Activated T-cell treated with anti-CD3 and anti-CD28 coated beads, Interleukin-2, amount 50 U/mL, for 72 hours (primary cell): Measurements from ENCODE around the gene OBSCN. TPM values are rescaled to one million over a fixed set of nuclear protein-coding genes. Genes with fewer than 3 reads are reported as not detected.

Source experiments
- ATAC-seq, 2 donors: fragments of 150-1000 bp; cut with Tn5 transposase; replicated peaks in 1 of 2; 2 replicates each; pipeline ENCODE4 v1.10.0; 2021; ENCODE audit warnings: moderate library complexity in 2 of 2, mild to moderate bottlenecking in 1 of 2
- DNase-seq, 2 donors: peaks; one replicate each; pipeline ENCODE4 v3.0.0; 2021 to 2022; ENCODE audit warnings: mixed read lengths in 1 of 2
- H3K27ac Mint-ChIP-seq: one replicate; pipeline ENCODE4 v1.8.0; 2022; ENCODE audit warnings: mild to moderate bottlenecking, moderate library complexity, mixed read lengths
- H3K27me3 Mint-ChIP-seq: one replicate; pipeline ENCODE4 v1.8.0; 2022; ENCODE audit warnings: low read depth, mixed read lengths
- H3K36me3 Mint-ChIP-seq, 2 donors: one replicate each; pipeline ENCODE4 v1.8.0; 2022; ENCODE audit warnings: mixed read lengths in 2 of 2, mild to moderate bottlenecking in 1 of 2; ENCODE audit not compliant: insufficient read depth in 2 of 2
- H3K4me1 Mint-ChIP-seq: one replicate; pipeline ENCODE4 v1.8.0; 2022; ENCODE audit warnings: low read depth, mixed read lengths
- H3K4me3 Mint-ChIP-seq, 2 donors: one replicate each; pipeline ENCODE4 v1.8.0; 2022; ENCODE audit warnings: mild to moderate bottlenecking in 2 of 2, mixed read lengths in 2 of 2, moderate library complexity in 2 of 2
- H3K9me3 Mint-ChIP-seq, 2 donors: one replicate each; pipeline ENCODE4 v1.8.0; 2022; ENCODE audit warnings: mixed read lengths in 2 of 2
- total RNA-seq, 2 donors: library from RNA; stranded (reverse); gene quantifications; one replicate each; pipeline ENCODE4 v1.2.3, GENCODE V29; 2022

The OBSCN gene
- total RNA-seq, 2 donors from 2014 or later: 25.0 to 27.7 TPM

DNA sequence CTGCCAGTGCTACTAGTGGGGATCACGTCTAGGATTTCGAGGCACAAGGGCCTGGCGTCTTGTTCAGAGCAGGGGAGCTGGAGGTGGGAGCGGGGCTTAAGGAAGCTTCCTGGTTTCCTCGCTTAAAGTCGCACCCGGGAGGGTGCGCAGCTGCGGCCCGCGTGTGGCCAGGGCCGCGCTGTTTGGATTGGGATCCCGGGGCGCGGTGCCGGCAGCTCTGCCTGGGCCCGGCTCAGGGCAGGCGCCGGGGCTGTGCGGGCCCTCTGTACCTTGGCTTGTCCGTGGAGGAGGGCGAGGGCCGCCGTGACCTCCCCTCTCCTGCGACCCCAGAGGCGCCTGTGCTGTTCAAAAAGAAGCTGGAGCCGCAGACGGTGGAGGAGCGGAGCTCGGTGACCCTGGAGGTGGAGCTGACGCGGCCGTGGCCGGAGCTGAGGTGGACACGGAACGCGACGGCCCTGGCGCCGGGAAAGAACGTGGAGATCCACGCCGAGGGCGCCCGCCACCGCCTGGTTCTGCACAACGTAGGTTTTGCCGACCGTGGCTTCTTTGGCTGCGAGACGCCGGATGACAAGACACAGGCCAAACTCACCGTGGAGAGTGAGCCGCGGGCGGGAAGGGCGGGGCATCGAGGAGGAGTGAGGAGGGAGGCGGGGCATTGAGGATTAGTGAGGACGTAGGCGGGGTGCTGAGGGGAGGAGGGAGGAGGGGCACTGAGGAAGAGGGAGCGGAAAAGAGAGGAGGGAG lies 67.8 kb downstream of the OBSCN start:
- ATAC-seq: peak; percentile 91 to 92
- no peaks in the 10 kb centered on the region for H3K36me3 Mint-ChIP-seq
- H3K9me3 Mint-ChIP-seq: no peaks in the 10 kb centered on the region
- peaks cover 10% of the 10 kb centered on the region for H3K4me1 Mint-ChIP-seq
- H3K27me3 Mint-ChIP-seq: no peaks in the 10 kb centered on the region
- DNase-seq: peak; percentile 86 to 90
- peak overlapping the region; percentile 83 to 88 for H3K4me3 Mint-ChIP-seq
- H3K27ac Mint-ChIP-seq: no peak overlapping the region

DNA sequence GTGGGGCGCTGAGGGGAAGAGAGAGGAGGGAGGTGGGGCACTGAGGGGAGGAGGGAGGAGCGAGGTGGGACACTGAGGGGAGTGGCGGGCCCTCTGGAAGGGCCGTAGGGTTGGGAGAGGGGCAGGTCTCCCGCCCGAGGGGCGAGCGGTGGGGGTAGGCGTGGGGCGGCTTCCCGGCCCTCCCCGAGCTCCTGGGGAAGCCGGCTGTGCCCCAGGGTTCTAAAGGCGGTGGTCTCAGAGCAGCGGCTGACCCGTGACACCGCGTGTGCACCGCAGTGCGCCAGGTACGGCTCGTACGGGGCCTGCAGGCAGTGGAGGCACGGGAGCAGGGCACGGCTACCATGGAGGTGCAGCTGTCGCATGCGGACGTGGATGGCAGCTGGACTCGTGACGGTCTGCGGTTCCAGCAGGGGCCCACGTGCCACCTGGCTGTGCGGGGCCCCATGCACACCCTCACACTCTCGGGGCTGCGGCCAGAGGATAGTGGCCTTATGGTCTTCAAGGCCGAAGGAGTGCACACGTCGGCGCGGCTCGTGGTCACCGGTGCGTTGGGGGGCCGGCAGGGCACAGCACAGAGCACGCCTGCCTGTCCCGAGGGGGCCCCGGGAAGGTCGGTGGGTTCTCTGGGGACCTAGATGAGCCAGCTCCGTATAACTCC lies 68.5 kb downstream of the OBSCN start:
- H3K4me1 Mint-ChIP-seq: peaks cover 10% of the 10 kb centered on the region
- no peaks in the 10 kb centered on the region for H3K9me3 Mint-ChIP-seq
- peak overlapping the region; percentile 83 to 88 for H3K4me3 Mint-ChIP-seq
- no peaks in the 10 kb centered on the region for H3K27me3 Mint-ChIP-seq
- no peak for DNase-seq
- no peaks in the 10 kb centered on the region for H3K36me3 Mint-ChIP-seq
- ATAC-seq: no peak
- H3K27ac Mint-ChIP-seq: no peak overlapping the region

DNA sequence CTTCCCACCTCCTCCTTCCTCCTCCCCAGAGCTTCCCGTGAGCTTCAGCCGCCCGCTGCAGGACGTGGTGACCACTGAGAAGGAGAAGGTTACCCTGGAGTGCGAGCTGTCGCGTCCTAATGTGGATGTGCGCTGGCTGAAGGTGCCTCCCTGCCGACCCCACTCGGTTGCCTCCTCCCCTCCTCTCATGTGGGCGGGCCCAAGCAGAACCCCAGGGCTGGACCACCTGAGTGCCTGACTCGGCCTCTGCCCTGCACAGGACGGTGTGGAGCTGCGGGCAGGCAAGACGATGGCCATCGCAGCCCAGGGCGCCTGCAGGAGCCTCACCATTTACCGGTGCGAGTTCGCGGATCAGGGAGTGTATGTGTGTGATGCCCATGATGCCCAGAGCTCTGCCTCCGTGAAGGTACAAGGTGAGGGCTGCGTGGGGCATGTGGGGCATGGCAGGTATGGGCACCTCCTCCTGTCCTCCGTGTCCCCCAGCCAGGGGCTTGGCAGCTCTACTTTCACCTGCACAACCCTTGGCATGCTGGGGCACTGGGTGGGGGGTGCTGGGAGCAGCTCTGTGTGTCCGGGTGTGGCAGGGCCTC lies 69.2 kb downstream of the OBSCN start:
- H3K4me3 Mint-ChIP-seq: peak overlapping the region in 1 of 2 donors; percentile 49
- H3K4me1 Mint-ChIP-seq: peaks cover 10% of the 10 kb centered on the region
- H3K27ac Mint-ChIP-seq: no peak overlapping the region
- H3K9me3 Mint-ChIP-seq: no peaks in the 10 kb centered on the region
- DNase-seq (no peak), ATAC-seq (no peak)
- no peaks in the 10 kb centered on the region for H3K27me3 Mint-ChIP-seq
- no peaks in the 10 kb centered on the region for H3K36me3 Mint-ChIP-seq

DNA sequence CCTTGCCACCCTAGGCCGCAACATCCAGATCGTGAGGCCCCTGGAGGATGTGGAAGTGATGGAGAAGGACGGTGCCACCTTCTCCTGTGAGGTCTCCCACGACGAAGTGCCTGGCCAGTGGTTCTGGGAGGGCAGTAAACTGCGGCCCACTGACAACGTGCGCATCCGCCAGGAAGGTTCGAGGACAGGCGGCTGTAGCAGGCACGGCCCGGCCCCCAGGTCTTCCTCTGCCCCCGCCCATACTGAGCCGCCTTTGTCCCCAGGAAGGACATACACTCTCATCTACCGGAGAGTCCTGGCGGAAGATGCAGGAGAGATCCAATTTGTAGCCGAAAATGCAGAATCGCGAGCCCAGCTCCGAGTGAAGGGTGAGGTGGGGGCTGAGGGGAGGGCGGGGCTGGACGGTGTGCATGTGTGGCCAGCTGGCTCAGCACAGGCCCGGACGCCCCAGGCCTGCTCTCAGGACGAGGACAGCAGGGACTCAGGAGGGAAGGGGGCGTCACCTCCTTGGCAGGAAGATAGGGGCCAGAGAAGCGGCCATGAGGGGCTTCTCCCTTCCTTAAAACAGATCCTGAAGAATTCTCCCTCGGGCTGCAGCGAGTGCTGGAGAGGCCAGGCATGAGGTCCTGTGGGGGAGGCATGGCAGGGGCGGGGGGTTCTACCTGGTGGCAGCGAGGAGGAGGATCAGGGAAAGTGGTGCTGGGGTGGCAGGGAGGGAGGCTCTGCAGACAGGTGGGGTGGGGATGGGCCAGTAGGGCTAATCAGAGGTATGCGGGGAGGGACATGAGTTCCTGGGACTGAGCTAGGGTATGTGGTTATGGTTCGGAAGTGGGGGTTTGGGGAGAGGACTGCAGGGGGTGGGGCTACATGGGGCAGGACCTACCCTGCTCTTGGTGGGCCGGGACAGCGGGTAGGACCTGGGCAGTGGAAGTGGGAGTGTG lies 69.9 kb downstream of the OBSCN start:
- no peak overlapping the region for H3K4me3 Mint-ChIP-seq
- peaks cover 10% of the 10 kb centered on the region for H3K4me1 Mint-ChIP-seq
- ATAC-seq: no peak
- no peaks in the 10 kb centered on the region for H3K9me3 Mint-ChIP-seq
- H3K27me3 Mint-ChIP-seq: no peaks in the 10 kb centered on the region
- no peak for DNase-seq
- no peak overlapping the region for H3K27ac Mint-ChIP-seq
- no peaks in the 10 kb centered on the region for H3K36me3 Mint-ChIP-seq

DNA sequence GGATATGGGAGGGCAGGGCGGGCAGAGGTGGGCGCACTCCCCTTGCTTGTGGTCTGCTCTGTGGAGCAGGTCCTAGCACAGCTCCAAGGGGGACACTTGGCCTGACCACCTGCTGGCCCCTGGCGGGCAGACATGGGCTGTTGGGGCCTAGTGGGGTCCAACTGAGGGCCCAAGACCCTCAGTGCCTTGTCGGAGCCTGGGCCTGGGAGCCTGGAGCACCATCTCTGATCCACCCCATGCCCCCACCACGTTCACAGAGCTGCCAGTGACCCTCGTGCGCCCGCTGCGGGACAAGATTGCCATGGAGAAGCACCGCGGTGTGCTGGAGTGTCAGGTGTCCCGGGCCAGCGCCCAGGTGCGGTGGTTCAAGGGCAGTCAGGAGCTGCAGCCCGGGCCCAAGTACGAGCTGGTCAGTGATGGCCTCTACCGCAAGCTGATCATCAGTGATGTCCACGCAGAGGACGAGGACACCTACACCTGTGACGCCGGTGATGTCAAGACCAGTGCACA lies 70.6 kb downstream of the OBSCN start:
- Mint-ChIP-seq H3K4me3 (no peak overlapping the region), H3K27me3 (no peaks in the 10 kb centered on the region), H3K27ac (no peak overlapping the region), H3K9me3 (no peaks in the 10 kb centered on the region), H3K4me1 (peaks cover 10% of the 10 kb centered on the region), H3K36me3 (no peaks in the 10 kb centered on the region)
- no peak for ATAC-seq
- DNase-seq: no peak

DNA sequence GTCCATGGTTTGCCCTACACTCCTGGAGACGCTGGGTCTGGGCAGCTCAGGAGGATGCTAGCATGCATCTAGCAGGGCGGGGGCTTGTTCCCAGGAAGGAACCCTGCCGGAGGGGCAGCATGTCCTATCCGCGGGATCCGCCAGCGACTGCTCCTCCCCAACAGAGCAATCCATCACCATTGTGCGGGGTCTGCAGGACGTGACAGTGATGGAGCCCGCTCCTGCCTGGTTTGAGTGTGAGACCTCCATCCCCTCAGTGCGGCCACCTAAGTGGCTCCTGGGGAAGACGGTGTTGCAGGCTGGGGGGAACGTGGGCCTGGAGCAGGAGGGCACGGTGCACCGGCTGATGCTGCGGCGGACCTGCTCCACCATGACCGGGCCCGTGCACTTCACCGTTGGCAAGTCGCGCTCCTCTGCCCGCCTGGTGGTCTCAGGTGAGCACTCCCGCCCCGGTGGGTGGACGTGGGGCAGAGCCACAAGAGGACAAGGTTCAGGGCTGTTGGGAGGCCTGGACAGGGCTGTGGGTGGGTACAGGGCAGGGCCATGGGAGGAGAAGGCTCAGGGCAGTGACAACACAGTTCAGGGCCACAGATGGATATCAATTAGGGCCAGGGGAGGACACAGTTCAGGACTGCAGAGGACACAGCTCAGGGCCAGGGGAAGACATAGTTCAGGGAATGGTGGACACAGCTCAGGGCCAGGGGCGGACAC lies 71.3 kb downstream of the OBSCN start:
- Mint-ChIP-seq H3K27ac (no peak overlapping the region), H3K4me1 (peaks cover 10% of the 10 kb centered on the region), H3K4me3 (no peak overlapping the region), H3K9me3 (no peaks in the 10 kb centered on the region), H3K27me3 (no peaks in the 10 kb centered on the region), H3K36me3 (no peaks in the 10 kb centered on the region)
- ATAC-seq (no peak), DNase-seq (no peak)

DNA sequence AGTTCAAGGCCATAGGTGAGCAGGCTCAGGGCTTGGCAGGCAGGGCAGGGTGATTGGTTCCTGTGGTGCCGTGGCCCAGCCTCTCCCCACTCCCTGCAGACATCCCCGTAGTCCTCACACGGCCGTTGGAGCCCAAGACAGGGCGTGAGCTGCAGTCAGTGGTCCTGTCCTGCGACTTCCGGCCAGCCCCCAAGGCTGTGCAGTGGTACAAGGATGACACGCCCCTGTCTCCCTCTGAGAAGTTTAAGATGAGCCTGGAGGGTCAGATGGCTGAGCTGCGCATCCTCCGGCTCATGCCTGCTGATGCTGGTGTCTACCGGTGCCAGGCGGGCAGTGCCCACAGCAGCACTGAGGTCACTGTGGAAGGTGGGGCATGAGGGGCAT lies 71.9 kb downstream of the OBSCN start:
- H3K36me3 Mint-ChIP-seq: no peaks in the 10 kb centered on the region
- H3K4me1 Mint-ChIP-seq: peaks cover 6% of the 10 kb centered on the region
- H3K27me3 Mint-ChIP-seq: no peaks in the 10 kb centered on the region
- H3K9me3 Mint-ChIP-seq: no peaks in the 10 kb centered on the region
- no peak for DNase-seq
- ATAC-seq: no peak
- no peak overlapping the region for H3K4me3 Mint-ChIP-seq
- H3K27ac Mint-ChIP-seq: no peak overlapping the region

DNA sequence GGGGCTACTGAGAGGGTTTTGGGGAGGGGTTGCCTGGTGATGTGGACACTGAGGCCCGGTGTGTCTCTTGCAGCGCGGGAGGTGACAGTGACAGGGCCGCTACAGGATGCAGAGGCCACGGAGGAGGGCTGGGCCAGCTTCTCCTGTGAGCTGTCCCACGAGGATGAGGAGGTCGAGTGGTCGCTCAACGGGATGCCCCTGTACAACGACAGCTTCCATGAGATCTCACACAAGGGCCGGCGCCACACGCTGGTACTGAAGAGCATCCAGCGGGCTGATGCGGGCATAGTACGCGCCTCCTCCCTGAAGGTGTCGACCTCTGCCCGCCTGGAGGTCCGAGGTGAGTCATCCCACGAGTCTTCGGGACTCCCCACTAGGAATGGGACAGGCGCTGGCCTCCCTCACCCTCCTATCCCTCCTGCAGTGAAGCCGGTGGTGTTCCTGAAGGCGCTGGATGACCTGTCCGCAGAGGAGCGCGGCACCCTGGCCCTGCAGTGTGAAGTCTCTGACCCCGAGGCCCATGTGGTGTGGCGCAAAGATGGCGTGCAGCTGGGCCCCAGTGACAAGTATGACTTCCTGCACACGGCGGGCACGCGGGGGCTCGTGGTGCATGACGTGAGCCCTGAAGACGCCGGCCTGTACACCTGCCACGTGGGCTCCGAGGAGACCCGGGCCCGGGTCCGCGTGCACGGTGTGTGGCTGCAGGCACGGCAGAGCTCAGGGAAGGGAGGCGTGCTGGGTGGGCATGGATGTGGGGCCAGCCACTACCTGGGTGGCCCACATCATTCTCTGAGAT lies 72.5 kb downstream of the OBSCN start:
- Mint-ChIP-seq H3K27ac (no peak overlapping the region), H3K4me3 (no peak overlapping the region), H3K27me3 (no peaks in the 10 kb centered on the region), H3K4me1 (peaks cover under 1% of the 10 kb centered on the region), H3K36me3 (no peaks in the 10 kb centered on the region), H3K9me3 (no peaks in the 10 kb centered on the region)
- no peak for ATAC-seq
- DNase-seq: no peak

DNA sequence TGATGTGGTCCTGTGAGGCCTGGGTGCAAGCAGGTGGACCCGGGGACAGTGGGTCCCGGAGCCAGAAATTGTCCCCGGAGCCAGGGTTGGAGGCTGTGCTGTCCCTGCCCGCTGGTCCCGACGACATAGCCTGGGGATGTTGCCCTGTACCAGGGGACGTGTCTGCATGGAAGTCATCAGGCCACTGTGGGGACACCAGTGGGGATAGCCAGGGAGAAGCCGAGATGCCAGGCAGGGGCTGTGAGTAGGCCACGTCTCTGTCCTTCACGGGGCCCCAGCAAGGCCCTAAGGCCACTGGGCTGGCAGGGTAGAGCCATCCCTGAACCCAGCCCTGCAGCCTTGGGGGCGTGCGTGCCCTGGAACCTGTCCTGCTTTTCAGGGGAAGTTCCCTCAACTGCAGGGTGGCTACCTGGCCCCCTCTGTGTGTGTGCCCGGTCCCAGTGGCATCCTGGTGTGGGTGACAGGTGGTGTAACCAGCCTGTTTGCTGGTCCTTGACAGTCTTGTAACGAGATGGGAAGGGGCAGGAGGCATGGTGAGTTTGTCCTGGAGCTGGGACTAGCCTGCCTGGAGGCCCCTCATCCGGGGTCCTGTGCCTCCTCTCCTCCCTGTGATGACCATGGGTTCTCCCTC lies 73.2 kb downstream of the OBSCN start:
- DNase-seq: no peak
- Mint-ChIP-seq H3K4me3 (no peak overlapping the region), H3K27ac (no peak overlapping the region), H3K27me3 (no peaks in the 10 kb centered on the region), H3K4me1 (no peaks in the 10 kb centered on the region), H3K9me3 (no peaks in the 10 kb centered on the region), H3K36me3 (no peaks in the 10 kb centered on the region)
- no peak for ATAC-seq

DNA sequence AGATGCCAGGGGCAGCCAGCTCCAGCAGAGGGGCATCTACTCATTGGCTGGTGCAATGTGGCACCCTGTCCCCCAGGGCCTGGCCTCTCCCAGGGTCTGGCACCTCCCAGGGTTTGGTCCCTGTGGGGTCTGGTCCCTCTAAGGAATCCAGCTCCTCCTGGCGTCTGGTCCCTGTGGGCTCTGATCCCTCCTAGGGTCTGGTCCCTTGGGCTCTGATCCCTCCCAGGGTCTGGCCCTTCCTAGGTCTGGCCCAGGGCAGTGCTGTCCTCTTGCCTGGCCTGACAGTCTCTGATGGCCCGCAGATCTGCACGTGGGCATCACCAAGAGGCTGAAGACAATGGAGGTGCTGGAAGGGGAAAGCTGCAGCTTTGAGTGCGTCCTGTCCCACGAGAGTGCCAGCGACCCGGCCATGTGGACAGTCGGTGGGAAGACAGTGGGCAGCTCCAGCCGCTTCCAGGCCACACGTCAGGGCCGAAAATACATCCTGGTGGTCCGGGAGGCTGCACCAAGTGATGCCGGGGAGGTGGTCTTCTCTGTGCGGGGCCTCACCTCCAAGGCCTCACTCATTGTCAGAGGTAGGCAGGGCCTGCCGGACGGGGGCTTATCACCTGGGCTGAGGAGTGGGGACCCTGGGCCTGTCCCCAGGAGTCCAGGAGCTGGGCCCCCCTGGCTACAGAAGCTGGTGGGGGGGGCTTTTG lies 73.9 kb downstream of the OBSCN start:
- H3K4me3 Mint-ChIP-seq: no peak overlapping the region
- no peak for ATAC-seq

More for the DNA sequence above, 73.9 kb downstream of the OBSCN start:
- no peaks in the 10 kb centered on the region for H3K4me1 Mint-ChIP-seq
- H3K27ac Mint-ChIP-seq: no peak overlapping the region
- no peaks in the 10 kb centered on the region for H3K27me3 Mint-ChIP-seq
- H3K36me3 Mint-ChIP-seq: no peaks in the 10 kb centered on the region
- no peaks in the 10 kb centered on the region for H3K9me3 Mint-ChIP-seq
- DNase-seq: no peak
